CD4-positive, alpha-beta T cell treated with Interleukin-6 at 100 ng/mL for 8 hours (primary cell): ENCODE data around the gene VPS50.
"Not testable (repeated sequence)": the region's sequence is repeated elsewhere in the genome, so short reads cannot be mapped to it uniquely, and the experiment has no call there.

Source experiments
- DNase-seq: peaks from one replicate; pipeline ENCODE4 v3.0.0-alpha.2; 2020; ENCODE audit warnings: mixed read lengths, low spot score

The VPS50 gene

DNA sequence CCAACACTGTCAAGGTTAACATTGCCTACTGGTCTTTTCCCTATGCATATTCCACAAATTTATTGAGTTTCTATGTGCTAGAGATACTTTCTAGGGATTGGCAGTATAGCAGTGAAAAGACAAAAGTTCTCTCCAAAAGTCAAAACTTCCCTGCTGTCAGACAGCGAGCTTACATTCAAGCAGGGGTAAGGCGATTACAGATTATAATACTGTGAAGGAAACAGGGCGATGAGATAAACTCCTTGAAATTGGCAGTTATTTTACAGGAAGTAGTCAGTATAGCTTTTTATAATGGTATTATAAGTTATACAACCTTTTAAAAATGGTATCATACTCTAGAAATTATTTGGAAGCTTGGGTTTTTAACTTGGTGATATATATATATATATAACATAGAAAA, 9.9 kb downstream of the VPS50 start:
- no peak for DNase-seq

GRCh38 chr7:93245525-93246432, 13.6 kb downstream of the VPS50 start:
- peak; percentile 8 for DNase-seq

GRCh38 chr7:93249491-93250148, 17.5 kb downstream of the VPS50 start:
- DNase-seq = no peak

DNA sequence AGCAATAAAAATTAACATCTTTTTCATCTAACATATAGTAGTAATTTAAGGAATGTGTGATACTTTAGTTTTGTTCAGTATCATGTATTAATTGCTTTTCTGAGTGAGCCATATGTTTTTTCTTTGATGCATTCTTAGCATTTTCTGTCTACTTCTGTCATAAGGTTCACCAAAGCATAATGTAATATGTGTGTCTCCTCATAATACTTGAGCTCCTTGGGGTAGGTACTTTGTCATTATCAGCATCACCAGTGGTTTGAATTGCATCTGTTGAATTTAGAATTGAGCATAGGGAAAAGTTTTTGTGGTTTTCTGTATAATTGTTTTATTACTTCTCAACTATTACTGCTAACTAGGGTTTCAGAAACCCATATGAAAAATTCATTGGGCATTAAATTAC, 26.5 kb downstream of the VPS50 start:
- DNase-seq = no peak

DNA sequence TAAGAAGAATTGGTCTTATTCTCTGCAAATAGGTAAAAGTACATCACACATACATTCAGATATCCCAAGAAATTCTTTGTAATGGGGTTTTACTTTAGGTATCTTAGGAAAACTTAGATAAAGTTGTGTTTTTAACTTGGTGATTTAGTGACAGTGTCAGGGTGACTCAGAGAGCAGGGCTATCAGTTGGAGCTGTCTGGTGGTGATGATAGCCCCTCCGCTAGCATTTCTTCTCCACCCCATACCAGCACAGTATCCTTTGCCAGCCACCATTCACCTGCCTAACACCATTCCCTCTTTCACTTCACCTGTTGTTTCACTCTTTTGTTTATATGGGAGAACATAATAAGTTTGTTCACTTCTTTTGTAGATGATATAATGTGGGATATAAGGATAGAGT, 30.4 kb downstream of the VPS50 start:
- DNase-seq = no peak

GRCh38 chr7:93265220-93265619, 33.1 kb downstream of the VPS50 start:
- no peak for DNase-seq

- no peak for DNase-seq
These were observed 47.4 kb downstream of the VPS50 start for GRCh38 chr7:93279541-93279940.

DNA sequence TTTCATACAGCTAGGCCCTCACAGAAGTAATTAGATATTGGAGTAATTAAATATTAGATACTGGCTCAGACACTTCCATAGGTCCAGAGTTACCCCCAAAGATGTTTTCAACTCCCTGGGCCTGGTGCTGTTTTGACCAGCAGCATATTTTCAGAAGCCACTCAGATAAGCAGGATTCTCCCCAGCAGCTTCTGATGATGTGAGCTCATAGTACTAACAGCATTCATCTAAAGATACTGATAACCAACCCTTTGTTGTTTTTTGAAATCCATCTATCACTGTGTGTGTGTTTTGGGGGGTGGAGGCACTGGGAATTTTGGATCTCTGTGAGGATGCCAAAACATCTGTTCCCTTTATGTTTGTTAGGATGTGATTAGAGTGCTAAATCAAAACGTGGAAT, 52.7 kb downstream of the VPS50 start:
- no peak for DNase-seq

DNA sequence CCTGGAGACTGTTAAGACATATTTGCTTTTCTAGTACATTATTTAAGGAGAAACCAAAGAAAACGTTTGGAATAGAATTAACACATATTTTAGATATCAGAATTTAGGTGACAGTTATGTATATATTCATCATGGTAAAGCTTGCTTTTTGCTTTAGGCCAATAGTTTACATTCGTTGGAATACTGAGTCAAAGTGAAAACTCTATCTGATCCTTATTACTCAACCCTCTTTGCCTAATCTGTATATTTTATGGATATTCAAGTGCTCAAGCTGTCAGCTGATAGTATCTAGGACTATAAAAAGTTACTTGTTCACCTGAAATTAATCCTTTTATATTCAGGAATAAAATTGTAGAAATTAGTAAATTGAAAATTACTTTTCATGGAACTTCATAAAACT, 61.1 kb downstream of the VPS50 start:
- no peak for DNase-seq

DNA sequence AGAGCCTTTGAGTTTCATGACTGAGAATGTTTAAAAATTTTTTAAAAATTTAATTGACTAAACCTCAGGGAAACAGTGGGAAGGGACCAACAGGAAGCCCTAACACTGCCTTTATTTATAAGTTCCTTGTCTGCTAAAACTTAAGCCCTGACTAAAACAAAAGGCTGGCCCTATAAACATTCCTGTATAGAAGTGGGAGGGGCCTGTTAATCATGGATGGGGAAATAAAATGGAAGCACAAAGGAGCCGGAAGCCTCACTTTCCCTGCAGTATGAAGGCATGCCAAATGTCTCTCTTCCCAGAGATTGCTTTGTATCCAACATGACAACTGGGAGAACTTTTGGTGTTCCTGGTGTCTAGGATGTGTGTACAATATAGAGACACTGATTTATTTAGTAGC, 66.0 kb downstream of the VPS50 start:
- no peak for DNase-seq

DNA sequence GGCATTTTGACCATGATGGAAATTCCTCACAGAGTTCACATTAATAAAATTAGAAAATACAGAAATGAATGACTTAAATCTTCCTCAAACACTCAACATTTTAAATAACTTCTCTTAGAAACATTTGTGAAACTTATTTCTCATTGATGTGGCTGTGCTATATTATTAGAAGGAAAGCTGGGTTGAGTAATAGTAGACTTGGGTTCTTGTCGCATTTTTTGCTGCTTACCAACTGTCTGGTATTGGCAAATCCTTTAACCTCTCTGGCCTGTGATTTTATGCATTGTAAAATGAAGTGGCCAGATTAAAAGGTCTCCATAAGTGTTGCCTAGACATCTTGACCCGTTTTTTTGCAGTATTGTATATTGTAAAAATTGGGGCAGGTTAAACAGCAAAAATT, 66.5 kb downstream of the VPS50 start:
- no peak for DNase-seq

- no peak for DNase-seq
These were observed 69.6 kb downstream of the VPS50 start for GRCh38 chr7:93301736-93302135.

GRCh38 chr7:93307131-93307660, 75.0 kb downstream of the VPS50 start:
- DNase-seq = no peak

GRCh38 chr7:93307943-93308342, 75.8 kb downstream of the VPS50 start:
- no peak for DNase-seq

DNA sequence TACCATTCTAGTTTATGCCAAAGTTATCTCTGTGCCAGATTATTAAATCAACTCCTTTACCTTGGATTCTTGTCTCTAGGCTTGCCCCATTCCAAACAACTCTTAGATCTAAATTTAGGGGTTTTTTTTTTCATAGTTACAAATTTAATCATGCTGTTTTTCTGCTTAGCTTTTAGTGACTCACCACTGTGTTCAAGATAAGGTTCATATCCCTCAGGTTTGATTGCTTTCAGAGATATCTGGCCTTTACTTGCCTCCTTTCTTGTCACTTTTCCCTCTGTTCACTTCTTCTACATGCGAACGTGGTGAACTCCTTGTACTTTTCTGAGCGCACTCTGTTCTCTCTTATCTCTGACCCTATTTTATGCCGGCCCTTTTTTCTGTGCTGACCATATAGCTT, 78.2 kb downstream of the VPS50 start:
- no peak for DNase-seq

DNA sequence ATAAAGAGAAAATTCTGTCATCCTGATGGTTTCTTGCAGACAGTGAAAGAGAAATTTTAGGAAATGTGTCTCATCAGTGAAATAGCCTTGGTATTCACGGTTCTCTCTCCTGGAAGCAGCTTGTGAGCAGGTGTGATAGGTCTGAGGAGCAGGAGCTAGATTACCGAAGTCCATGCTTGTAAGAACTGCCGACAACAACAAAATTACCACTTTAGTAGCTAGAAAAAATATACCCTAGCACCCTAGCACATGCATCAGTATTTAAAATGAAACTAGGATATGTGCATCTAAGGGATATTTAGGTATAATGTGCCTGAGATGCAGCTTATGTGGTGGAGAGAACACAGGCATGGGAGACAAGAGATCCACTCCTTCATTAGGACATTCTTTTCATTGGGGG, 82.3 kb downstream of the VPS50 start:
- no peak for DNase-seq

DNA sequence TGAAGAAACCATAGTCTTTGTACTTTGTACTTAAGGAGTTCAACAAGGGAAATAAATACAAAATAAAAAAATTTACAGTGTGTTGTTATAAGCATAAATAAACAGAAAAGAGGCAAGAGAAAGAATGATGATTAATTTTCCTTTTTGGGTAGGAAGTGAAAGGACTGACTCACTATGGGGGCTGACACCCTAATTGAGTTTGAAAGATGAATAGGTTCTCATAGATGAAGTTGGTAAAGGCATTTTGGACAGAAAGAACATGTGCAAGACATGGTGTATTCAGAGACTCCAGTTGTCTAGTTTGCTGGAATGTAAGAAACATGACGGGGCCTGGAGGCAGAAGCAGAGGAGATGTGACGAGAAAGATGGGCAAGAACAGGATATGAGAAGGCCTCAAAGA, 83.7 kb downstream of the VPS50 start:
- no peak for DNase-seq

GRCh38 chr7:93316730-93317129, 84.6 kb downstream of the VPS50 start:
- no peak for DNase-seq

DNA sequence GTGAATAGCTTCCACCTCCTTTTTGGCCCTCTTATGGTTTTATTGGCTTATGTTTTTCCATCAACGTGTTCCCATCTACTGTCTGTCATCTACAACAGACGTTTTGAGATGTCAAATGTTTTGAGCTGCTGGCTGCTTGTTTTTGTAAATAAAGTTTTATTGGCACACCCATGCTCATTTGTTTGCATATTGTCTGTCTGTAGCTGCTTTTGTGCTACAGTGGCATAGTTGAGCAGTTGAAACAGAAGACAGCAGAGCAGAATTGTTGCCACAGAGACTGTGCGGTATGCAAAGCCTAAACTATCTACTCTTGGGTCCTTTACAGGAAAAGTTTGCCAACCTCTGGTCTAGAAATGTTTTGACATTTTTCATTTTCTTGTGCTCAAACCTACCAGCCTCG, 88.7 kb downstream of the VPS50 start:
- no peak for DNase-seq

DNA sequence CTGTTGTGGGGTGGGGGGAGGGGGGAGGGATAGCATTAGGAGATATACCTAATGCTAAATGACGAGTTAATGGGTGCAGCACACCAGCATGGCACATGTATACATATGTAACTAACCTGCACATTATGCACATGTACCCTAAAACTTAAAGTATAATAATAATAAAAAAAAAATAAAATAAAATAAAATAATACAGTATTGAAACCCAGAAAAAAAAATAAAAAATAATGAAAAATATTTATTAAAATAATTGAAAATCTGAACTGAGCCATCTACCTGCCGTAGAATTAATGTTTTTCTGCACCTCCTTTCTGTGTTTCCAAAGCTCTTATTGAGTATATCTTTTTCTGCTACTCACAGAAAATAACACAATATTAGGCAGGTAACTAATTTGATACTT, 94.1 kb downstream of the VPS50 start:
- not testable (repeated sequence) for DNase-seq

DNA sequence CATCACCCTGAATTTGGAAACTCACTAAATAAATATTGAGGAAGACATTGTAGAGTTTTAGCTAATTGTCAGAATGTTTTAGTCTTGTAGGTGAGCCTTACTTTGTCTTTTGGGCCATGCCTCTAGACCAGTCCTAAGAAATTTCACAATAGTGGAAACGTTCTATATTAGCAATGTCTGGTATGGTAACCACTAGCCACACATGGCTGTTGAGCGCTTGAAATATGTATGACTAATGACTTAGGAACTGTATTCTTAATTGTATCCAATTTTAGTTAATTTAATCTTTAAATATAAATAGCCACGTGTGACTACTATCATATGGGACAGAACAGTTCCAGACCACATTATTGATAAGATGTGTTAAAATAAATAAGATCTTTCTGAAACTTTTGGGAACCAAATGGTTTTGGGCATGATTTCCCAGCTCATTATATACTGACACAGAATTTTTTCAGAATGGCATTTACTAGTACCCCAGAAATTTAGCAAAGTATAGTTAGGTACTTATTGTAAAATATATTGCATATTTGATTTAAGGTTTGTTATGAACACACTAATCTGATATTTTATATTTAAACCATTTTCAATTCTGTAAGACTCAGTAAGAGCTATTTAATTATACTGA, 95.0 kb downstream of the VPS50 start:
- DNase-seq = no peak

DNA sequence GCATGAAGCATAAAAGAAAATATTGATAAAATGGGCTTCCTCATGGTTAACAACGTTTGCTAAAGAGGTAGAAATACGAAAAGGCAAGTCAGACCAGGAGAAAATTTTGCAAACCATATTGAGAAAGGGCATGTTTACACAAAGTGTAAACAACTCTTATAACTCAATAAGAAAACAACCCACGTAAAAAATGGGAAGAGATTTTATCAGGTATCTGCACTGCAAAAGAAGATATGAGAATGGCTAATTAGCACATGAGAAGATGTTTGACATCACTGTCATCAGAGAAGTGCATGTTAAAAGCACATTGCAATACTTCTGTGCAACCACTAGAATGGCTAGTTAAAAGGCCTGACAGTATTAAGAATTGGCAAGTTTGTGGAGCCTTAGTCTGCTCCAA, 99.5 kb downstream of the VPS50 start:
- DNase-seq = no peak

GRCh38 chr7:93332172-93332571, 100.0 kb downstream of the VPS50 start:
- no peak for DNase-seq
